Measurements from ENCODE around the gene FAM163B. TPM values are rescaled to one million over a fixed set of nuclear protein-coding genes. Genes with fewer than 3 reads are reported as not detected.

Gene FAM163B
- total and polyA plus RNA-seq, 2 donors (not counting 3 experiments of a cell fraction or from before 2014, with no cell fraction given): not detected

DNA sequence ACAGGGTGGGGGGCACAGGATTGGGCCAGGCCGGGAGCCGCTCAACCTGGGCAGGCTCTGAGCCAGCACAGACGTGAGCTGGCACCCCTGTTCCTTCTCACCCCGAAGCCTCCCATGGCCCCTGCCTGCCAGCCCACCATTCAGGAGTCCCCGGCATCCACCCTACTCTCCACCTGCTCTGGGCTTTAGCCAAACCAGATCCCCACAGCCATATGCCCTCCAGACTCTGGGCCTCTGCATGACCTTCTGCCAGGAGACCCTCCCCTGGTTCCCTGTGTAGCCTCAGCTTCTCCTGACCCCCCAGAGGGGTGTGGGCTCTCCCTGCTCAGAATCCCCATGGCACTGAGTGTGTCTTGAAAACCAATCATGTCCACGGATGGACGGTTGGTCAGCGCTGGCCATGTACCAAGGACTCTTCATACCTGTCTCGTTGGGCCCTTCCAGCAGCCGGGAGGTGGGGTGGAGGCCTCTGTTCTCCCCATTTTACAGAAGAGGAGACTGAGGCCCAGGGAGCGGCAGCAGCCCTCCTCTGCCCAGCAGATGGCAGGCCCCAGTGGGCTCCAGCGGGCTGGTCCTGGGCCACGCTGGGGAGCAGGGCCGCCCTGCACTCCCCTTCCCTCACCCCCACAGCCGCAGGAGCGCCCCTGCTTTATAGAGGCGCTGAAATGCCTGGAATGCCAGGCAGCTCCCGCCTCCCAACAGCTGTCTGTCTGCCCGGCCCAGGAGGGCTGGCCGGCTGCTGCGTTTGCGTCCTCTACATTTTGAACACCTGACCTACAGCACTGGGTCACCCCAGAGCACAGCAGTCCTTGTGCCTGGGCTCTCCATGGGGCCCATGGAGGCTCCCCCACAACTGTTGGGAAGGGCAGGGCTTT is 81.0 kb downstream of the FAM163B start:
- TF ChIP-seq, protein P1, sequence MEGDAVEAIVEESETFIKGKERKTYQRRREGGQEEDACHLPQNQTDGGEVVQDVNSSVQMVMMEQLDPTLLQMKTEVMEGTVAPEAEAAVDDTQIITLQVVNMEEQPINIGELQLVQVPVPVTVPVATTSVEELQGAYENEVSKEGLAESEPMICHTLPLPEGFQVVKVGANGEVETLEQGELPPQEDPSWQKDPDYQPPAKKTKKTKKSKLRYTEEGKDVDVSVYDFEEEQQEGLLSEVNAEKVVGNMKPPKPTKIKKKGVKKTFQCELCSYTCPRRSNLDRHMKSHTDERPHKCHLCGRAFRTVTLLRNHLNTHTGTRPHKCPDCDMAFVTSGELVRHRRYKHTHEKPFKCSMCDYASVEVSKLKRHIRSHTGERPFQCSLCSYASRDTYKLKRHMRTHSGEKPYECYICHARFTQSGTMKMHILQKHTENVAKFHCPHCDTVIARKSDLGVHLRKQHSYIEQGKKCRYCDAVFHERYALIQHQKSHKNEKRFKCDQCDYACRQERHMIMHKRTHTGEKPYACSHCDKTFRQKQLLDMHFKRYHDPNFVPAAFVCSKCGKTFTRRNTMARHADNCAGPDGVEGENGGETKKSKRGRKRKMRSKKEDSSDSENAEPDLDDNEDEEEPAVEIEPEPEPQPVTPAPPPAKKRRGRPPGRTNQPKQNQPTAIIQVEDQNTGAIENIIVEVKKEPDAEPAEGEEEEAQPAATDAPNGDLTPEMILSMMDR (IDR thresholded peaks at IDR 0.05; ENCODE audit: extremely low read depth in 1 of 2, insufficient read depth in 1 of 2, low read depth in 1 of 2, low read length in 2 of 2): no peak
- TF ChIP-seq JUN (IDR thresholded peaks at IDR 0.05; ENCODE audit: borderline replicate concordance, insufficient read depth, insufficient read length, low read depth) (no peak), MYC (IDR thresholded peaks at IDR 0.05; ENCODE audit: low read depth, low read length) (no peak), EZH2 (IDR thresholded peaks at IDR 0.05; ENCODE audit: borderline replicate concordance, low read depth, low read length, severe bottlenecking) (no peak), GATA2 (IDR thresholded peaks at IDR 0.05; ENCODE audit: insufficient read depth, insufficient read length, low read depth, low read length) (no peak), POLR2A (IDR thresholded peaks at IDR 0.05; ENCODE audit: low read depth, low read length) (no peak), FOS (IDR thresholded peaks at IDR 0.05; ENCODE audit: borderline replicate concordance, insufficient read depth, low read length) (no peak), POLR2AphosphoS5 (IDR thresholded peaks at IDR 0.05; ENCODE audit: insufficient read depth, low read depth, low read length) (no peak)
- TF ChIP-seq, protein P2, sequence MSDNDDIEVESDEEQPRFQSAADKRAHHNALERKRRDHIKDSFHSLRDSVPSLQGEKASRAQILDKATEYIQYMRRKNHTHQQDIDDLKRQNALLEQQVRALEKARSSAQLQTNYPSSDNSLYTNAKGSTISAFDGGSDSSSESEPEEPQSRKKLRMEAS (IDR thresholded peaks at IDR 0.05; ENCODE audit: insufficient read depth, insufficient read length): no peak
- intact Hi-C loops (cut with micrococcal nuclease) (no loop called here), dilution Hi-C loops (cut with MboI; ENCODE audit: extremely low pct_ligation_motif_present, low sequenced_read_pairs) (no loop called here)
- Histone ChIP-seq H2AFZ (ENCODE audit: low read depth, low read length) (no peak overlapping the region), H3K4me3 (replicated peaks in 1 of 3; ENCODE audit: insufficient read depth in 1 of 3, low read depth in 1 of 3, low read length in 3 of 3) (no peak overlapping the region), H3K4me1 (ENCODE audit: control insufficient read depth, extremely low read depth, insufficient read depth, low read length) (no peaks in the 10 kb centered on the region), H3K9me1 (replicated peaks; ENCODE audit: control insufficient read depth, extremely low read depth, insufficient read depth, low read length) (no peaks in the 10 kb centered on the region), H3K4me2 (ENCODE audit: insufficient read depth, low read length) (no peak overlapping the region), H3K9ac (replicated peaks; ENCODE audit: extremely low read depth, insufficient read depth, low read length) (no peak overlapping the region), H3K27me3 (ENCODE audit: control insufficient read depth in 2 of 2, insufficient read depth in 2 of 2, low read length in 2 of 2) (peaks cover 0 to 4% of the 10 kb centered on the region in 2 experiments), H3K79me2 (ENCODE audit: control insufficient read depth, insufficient read depth, low read length) (no peaks in the 10 kb centered on the region), H3K27ac (ENCODE audit: insufficient read depth, low read depth, low read length) (no peak overlapping the region), H4K20me1 (replicated peaks; ENCODE audit: control insufficient read depth, extremely low read depth, insufficient read depth, low read length) (no peaks in the 10 kb centered on the region), H3K9me3 (replicated peaks; ENCODE audit: control insufficient read depth, insufficient read depth, low read length) (no peaks in the 10 kb centered on the region), H3K36me3 (ENCODE audit: control insufficient read depth in 2 of 2, extremely low read depth in 1 of 2, insufficient read depth in 2 of 2, low read length in 2 of 2) (no peaks in the 10 kb centered on the region)
- DNase-seq (ENCODE audit: low read depth, low spot score): no peak
- BruUV-seq (replicated peaks): no TSS peak
- no peak for FAIRE-seq
- ChIA-PET CTCF (no interaction called here), POLR2A (no interaction called here)

Data from endothelial cell of umbilical vein (primary cell).